Sigmoid colon (tissue), 3 donors: Measurements from ENCODE around the gene NLRP9.

ENCODE experiments used
- CTCF ChIP-seq, 4 experiments: fragments of 450-650 bp in 3 of 4; fragments of 200-600 bp in 1 of 4; IDR thresholded peaks; one replicate each; pipeline ENCODE4 v1.5.1; 2016 to 2019; ENCODE audit warnings: antibody characterized with exemption in 4 of 4, mild to moderate bottlenecking in 3 of 4, moderate library complexity in 2 of 4
- POLR2A ChIP-seq, 2 donors: fragments of 450-650 bp; IDR thresholded peaks; one replicate each; pipeline ENCODE4 v1.6.1; 2016; ENCODE audit warnings: antibody characterized with exemption in 2 of 2, mild to moderate bottlenecking in 2 of 2, moderate library complexity in 2 of 2

GRCh38 chr19:55672418-55672817, 65.8 kb downstream of the NLRP9 start:
- TF ChIP-seq CTCF (IDR thresholded peaks at IDR 0.05) (no peak), POLR2A (IDR thresholded peaks at IDR 0.05) (no peak)
